ENCODE results near the gene ARAP2.

ARAP2 gene

DNA sequence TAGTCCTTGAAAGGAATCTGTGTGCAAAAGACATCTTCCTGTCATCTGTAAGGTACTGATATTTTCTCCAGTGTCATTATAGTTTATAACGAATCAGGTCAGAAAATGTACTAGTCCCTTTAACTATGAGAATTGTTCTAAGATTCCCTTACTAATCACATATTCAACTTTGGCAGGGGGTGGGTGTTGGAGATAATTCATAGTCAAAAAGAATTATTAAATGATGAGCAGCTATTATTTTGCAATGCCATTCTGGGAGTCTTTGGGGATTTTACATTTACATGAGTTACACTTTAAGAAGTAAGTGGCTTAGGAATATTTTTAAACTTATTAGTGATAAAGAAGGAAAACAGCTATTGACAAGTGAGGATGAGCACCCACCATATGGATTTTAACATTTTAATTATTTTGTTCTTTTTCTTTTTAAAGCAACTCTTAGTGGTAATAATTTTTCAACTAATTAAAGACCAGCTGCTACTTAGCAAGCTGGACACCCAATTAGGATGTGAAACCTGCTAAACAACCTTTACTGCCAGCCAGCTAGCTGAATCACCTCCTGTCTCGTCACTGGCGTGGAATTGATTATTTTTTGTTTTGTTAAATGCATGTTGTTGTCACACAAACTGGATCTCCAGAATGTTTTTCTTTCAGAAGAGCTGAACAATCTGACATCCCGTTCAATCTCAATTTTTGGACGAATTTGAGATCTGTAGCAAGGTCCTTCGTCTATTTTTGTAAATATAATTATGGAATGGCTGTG lies 219.2 kb downstream of the ARAP2 start:
- no peak for DNase-seq

DNA sequence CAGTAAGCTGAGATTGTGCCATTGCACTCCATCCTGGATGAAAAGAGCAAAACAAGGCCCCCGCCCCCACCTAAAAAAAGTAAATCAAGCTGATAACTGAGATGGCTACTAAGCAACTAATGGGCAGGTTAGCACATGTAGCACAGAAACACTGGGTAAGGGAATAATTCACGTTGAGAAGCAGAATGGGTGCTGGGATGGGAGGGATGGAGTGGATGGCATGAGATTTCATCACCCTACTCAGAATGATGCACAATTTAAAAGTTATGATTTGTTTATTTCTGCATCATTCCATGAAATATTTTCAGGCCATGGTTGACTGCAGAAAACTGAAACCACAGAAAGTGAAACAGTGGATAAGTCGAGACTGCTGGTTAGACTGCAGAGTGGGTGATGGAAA lies 224.0 kb downstream of the ARAP2 start:
- no peak for DNase-seq
